ENCODE results near the gene TADA3. TPM values are rescaled to one million over a fixed set of nuclear protein-coding genes. Genes with fewer than 3 reads are reported as not detected.

The TADA3 gene
- total and polyA plus RNA-seq, 2 donors (not counting 3 experiments of a cell fraction or from before 2014, with no cell fraction given) = 27.8 to 31.0 TPM

GRCh38 chr3:9833078-9833477 lies 40.8 kb upstream of the TADA3 start:
- Histone ChIP-seq H3K4me3 (replicated peaks in 1 of 3; ENCODE audit: insufficient read depth in 1 of 3, low read depth in 1 of 3, low read length in 3 of 3) (no peak overlapping the region), H2AFZ (ENCODE audit: low read depth, low read length) (no peak overlapping the region), H3K9ac (replicated peaks; ENCODE audit: extremely low read depth, insufficient read depth, low read length) (no peak overlapping the region), H3K9me1 (replicated peaks; ENCODE audit: control insufficient read depth, extremely low read depth, insufficient read depth, low read length) (no peaks in the 10 kb centered on the region), H3K27ac (ENCODE audit: insufficient read depth, low read depth, low read length) (no peak overlapping the region), H4K20me1 (replicated peaks; ENCODE audit: control insufficient read depth, extremely low read depth, insufficient read depth, low read length) (no peaks in the 10 kb centered on the region), H3K4me2 (ENCODE audit: insufficient read depth, low read length) (no peak overlapping the region), H3K27me3 (ENCODE audit: control insufficient read depth in 2 of 2, insufficient read depth in 2 of 2, low read length in 2 of 2) (no peaks in the 10 kb centered on the region), H3K36me3 (ENCODE audit: control insufficient read depth in 2 of 2, extremely low read depth in 1 of 2, insufficient read depth in 2 of 2, low read length in 2 of 2) (peaks cover 0 to 15% of the 10 kb centered on the region in 2 experiments), H3K79me2 (ENCODE audit: control insufficient read depth, insufficient read depth, low read length) (no peaks in the 10 kb centered on the region), H3K9me3 (replicated peaks; ENCODE audit: control insufficient read depth, insufficient read depth, low read length) (no peaks in the 10 kb centered on the region), H3K4me1 (ENCODE audit: control insufficient read depth, extremely low read depth, insufficient read depth, low read length) (peaks cover 6% of the 10 kb centered on the region)
- intact Hi-C loops (cut with micrococcal nuclease) (no loop called here), dilution Hi-C loops (cut with MboI; ENCODE audit: extremely low pct_ligation_motif_present, low sequenced_read_pairs) (no loop called here)
- BruUV-seq (replicated peaks) = no TSS peak
- DNase-seq (ENCODE audit: low read depth, low spot score) (no peak), FAIRE-seq (no peak)
- ChIA-PET CTCF (no interaction called here), POLR2A (no interaction called here)
- no peak for TF ChIP-seq FOS (IDR thresholded peaks at IDR 0.05; ENCODE audit: borderline replicate concordance, insufficient read depth, low read length)
- no peak for TF ChIP-seq MAX (IDR thresholded peaks at IDR 0.05; ENCODE audit: insufficient read depth, insufficient read length)
- TF ChIP-seq EZH2 (IDR thresholded peaks at IDR 0.05; ENCODE audit: borderline replicate concordance, low read depth, low read length, severe bottlenecking) = no peak
- no peak for TF ChIP-seq JUN (IDR thresholded peaks at IDR 0.05; ENCODE audit: borderline replicate concordance, insufficient read depth, insufficient read length, low read depth)
- TF ChIP-seq CTCF (IDR thresholded peaks at IDR 0.05; ENCODE audit: extremely low read depth in 1 of 2, insufficient read depth in 1 of 2, low read depth in 1 of 2, low read length in 2 of 2) = no peak
- no peak for TF ChIP-seq GATA2 (IDR thresholded peaks at IDR 0.05; ENCODE audit: insufficient read depth, insufficient read length, low read depth, low read length)
- no peak for TF ChIP-seq MYC (IDR thresholded peaks at IDR 0.05; ENCODE audit: low read depth, low read length)
- TF ChIP-seq POLR2AphosphoS5 (IDR thresholded peaks at IDR 0.05; ENCODE audit: insufficient read depth, low read depth, low read length) = no peak
- no peak for TF ChIP-seq POLR2A (IDR thresholded peaks at IDR 0.05; ENCODE audit: low read depth, low read length)
